Pulmonary artery endothelial cell (primary cell): Measurements from ENCODE around the gene GNAZ. TPM values are rescaled to one million over a fixed set of nuclear protein-coding genes. Genes with fewer than 3 reads are reported as not detected.

Experiments used
- DNase-seq: peaks from one replicate; pipeline ENCODE4 v3.0.0-alpha.2; 2011; ENCODE audit warnings: low read depth, low spot score
- total RNA-seq: library from RNA; depleted of rRNA; stranded (reverse); fragments of >200 nt; gene quantifications from 2 replicates; pipeline ENCODE4 v1.2.3, GENCODE V29; 2014

Gene GNAZ
- total RNA-seq, 1 donor from 2014 or later: 2.8 TPM

DNA sequence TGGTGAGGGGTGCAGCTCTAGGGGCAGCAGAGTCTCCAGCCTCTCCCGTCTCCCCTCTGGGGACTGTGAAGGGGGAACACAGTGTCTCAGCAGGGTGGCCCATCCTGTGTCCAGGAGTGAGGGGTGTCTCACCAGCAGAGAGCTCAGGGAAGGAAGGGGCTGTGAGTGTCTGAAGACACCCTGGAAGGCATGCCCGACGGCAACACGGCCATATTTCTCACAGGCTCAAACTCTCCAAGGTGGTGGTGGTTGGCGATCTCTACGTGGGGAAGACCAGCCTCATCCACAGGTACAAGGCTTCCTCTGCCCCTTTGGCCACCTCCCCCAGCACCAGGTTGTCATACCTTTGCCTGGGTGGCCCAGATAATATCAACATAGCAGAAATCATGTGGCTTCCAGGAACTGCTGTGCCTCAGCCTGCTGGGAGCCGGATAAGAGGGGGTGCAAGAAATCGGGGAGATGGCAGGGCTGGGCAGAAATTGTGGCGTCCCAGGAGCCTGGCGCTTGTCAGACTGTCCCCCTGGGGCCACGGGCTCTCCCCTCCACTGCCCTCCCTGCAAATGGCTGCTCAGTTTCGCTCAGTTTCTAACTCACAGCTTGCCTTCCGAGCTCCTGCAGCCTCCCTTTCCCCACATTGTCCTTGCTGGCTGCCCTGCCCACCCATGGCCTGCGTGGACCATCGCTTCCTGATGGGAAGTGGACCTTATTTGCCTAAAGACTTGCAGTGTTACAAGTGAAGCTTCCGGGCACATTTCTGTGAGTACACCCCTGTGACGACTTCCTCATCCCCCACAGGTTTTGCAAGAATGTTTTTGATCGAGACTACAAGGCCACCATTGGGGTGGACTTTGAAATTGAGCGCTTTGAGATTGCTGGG, 82.2 kb downstream of the GNAZ start:
- no peak for DNase-seq

GRCh38 chr22:23153994-23154393, 83.7 kb downstream of the GNAZ start:
- no peak for DNase-seq

- no peak for DNase-seq
Measured at GRCh38 chr22:23154461-23154860, 84.1 kb downstream of the GNAZ start.

DNA sequence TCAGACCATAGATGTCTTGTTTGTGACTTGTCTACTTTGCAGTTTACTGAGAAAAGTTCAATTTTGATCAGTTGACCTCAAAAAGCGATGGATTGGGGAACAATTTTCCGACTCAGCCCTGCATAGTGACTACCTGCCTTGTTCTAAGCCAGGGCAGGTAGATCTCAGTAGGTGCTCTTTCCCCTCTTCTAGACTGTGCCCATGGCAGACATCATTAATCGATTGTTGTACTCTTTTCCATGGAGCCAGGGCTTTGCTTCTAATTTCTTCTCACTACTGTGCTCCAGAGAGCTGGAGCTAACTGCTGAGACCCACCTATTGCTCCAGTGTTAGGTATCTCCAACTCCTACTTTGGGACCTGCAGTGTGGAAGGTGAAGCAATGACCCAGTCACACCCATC, 84.8 kb downstream of the GNAZ start:
- no peak for DNase-seq

GRCh38 chr22:23155831-23156230, 85.5 kb downstream of the GNAZ start:
- DNase-seq: no peak

GRCh38 chr22:23156286-23156685, 86.0 kb downstream of the GNAZ start:
- DNase-seq: no peak

- DNase-seq: no peak
Measured at GRCh38 chr22:23157560-23158515, 87.5 kb downstream of the GNAZ start.

- no peak for DNase-seq
Measured at GRCh38 chr22:23158516-23159290, 88.4 kb downstream of the GNAZ start.

DNA sequence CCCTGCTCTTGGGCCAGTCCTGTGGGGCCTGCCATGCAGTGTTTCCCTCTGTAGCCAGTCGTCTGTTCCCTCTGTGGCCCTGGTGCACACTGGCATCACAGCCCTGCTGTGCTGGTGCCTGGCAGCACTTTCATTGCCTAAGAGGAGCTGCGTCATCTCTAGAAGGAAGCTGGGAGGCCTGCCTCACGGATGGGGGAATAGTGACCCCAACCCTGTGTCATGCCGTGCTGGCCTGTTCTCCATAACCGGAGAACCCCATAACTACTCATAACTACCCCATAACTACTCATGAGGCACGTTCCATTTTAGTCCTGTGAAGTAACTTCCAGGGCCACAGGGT, 88.9 kb downstream of the GNAZ start:
- DNase-seq: no peak

GRCh38 chr22:23161029-23161428, 90.7 kb downstream of the GNAZ start:
- no peak for DNase-seq

DNA sequence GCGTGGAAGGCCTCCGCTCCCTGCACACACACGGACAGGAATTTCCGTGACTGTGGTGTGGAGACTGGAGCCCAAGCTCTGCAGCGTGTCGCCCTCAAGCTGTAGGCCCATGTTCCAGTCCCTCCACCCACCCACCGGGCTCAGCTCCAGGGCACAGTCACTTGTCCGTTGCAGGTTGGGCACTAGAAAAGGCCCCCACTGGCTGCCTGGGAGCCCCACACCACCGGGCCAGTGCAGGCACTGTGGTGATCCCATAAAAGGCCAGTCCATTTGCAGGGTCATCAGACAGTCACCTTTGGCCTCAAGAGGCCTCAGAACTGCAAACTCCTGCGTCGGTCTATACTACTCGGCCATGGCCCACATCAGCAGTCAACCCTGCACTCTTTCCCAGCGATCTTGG, 91.3 kb downstream of the GNAZ start:
- no peak for DNase-seq

DNA sequence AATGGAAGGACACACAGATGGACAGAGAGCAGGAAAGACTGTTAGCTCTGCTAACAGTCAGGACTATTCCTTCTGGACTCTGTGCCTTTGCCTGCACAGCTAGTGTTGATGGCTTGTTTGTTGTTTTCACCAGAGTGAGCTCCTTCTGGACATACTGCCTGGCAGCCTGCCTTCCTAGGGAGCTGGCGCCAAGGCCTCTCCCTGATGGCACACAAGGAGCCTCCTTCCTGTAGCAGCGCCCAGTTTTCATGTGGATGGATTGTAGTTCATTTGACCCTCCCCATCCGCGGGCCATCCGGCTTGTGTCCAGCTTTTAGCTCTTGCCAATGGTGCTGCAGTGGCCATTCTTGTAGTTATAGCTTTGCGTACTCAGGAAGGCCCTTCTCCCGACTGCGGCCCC, 93.3 kb downstream of the GNAZ start:
- no peak for DNase-seq

- DNase-seq: no peak
Measured at GRCh38 chr22:23164091-23164490, 93.8 kb downstream of the GNAZ start.

DNA sequence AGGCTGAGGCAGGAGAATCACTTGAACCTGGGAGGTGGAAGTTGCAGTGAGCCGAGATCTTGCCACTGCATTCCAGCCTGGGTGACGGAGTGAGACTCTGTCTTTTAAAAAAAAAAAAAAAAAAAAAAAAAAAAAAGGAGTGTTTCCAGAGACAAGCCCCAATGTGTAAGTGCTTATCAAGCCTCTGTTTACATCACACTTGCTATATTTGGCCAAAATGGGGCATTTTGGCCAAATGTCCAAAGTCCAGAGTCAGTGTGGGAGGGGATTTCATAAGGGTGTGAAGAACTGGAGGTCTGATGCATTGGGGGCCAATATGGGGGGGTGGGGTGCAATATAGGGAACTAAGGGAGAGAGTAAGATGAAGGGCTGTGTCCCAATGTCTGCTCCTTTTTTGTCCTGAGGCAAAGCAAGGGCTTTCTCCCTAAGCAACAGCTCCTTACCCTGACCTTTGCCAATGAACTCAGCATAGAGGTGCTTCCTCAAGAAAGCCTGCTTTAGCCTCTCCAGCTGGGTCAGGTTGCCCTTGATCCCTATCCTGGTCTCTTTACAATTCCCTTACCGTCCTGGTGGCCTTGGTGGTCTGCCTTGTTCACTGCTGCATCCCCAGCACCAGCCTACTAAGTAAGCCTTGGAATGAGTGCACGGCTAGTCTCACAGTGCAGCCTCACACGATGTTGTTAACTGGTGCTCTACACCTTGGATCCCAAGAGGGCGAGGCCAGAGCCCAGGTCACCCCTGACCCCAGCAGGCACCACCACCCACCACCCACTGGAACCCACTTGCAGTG, 95.9 kb downstream of the GNAZ start:
- DNase-seq: no peak

DNA sequence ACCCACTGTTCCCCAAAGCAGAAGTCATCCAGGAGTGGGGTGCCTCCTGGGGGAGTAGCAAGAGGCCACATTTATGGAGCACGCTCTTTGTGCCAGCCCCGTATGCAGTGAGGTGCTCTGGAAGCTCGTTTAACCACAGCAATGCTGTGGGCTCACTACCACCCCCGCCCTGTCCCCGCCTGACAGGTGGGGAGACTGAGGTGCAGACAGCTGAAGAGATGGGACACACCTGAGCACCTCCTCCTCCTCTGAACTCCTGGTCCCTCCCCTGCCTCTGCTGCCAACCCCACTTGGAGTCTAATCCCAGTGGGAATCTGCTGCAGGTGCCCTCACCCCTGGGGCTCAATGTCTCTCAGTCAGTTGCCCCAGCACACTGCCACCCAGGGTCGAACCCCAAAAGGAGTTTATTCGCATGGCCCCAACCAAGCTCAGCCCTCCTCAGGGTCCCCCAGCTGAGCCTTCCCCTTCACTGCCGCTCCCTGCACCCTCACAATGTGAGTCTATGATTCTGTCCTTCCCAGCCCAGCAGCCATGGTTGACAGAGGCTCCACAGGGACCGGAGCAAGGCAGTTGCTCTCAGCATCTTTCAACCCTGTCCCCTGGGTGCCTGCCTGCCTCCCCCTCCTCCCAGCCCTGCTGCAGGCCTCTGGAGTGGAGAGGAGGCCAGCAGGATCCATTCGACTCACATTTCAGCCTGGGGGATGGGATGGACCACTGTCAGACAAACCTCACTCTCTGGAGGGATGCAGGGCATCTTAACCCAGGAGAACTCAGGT, 96.7 kb downstream of the GNAZ start:
- no peak for DNase-seq

DNA sequence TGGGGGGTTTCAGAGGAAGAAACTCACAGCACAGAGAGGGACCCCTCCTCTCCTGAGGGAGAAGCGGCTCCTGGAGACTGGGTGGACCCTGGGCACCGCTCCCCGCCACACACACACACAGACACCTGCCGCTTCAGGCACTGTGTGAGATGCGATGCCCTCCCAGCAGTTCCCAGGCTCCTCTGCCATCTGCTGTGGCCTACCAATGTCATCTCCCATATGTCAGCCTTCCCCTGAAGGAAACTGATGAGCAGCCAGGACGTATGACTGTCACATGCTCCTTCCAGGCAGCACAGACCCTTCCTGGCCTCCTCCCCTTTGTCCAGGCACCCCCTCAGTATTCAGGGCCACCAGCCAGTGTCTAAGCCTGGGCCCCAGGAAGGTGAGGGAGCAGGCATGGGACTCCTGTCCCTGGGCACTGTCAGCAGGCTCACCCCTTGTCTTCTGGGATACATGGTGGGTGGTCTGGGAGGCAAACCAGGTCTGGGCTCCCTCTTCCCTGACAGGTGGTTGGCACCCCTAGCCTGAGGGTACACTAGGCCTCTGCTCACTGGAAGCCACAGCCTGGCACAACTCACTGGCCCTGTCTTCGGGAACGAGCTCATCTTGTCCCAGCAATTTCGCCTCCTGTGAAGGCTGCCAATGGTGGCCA, 98.2 kb downstream of the GNAZ start:
- no peak for DNase-seq

GRCh38 chr22:23169043-23169406, 98.7 kb downstream of the GNAZ start:
- DNase-seq: no peak
